GM21619 (cell line): ENCODE measurements around the gene ITGA1.
"Not testable (repeated sequence)": the region's sequence is repeated elsewhere in the genome, so short reads cannot be mapped to it uniquely, and the experiment has no call there.

Experiments used
- ATAC-seq: cut with Tn5 transposase; IDR thresholded peaks from one replicate; pipeline ENCODE4 v1.9.1; 2021; ENCODE audit not compliant: unreplicated experiment

The ITGA1 gene

DNA sequence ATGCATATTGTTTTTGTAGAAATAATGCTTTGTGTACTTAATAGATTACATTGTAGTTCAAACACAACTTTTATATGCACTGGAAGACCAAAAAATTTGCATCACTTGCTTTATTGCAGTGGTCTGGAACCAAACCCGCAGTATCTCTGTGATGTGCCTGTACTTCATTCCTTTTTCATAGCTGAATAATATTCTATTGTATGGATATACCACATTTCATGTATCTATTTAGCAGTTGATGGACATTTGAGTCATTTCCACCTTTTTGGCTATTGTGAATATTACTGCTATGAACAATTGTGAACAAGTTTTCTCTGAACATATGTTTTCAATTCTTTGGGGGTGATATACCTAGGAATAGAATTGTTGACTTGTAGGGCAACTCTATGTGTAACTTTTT is 40.1 kb downstream of the ITGA1 start:
- no peak for ATAC-seq

DNA sequence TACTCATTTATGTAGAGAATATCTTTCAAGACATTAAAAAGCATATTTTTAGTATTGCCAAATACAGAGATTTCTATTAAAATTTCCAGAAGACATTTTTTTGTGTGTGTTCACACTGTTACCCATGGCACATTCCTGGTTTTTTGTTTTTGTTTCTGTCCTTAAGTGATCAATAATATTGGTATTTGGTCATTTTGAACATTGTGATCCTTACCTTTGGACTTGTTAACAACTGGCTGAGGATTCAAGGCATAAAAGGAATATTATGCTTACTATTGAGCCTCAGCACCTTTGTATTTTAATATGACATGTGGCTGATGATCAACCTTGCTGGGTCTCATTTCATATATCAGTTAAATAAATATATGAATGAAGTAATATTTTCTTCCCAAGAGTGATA is 41.9 kb downstream of the ITGA1 start:
- no peak for ATAC-seq

DNA sequence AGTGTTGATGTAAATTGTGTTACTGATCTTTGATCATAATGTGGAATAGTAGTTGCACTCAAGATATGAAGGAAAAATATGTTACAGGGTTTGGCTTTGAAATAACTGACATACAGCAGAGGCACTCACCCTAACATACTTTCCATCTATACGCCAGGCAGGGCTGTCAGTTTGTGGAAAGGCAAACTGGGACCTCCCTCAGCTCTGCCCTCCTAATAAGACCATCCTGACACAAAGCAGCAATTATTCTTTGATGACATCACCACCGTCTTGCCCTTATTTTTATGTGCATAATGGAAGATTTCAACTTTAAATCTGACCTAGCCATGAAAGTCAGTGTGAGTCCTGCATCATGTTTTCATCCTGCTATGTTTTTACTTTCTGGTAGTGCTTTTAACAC is 42.9 kb downstream of the ITGA1 start:
- no peak for ATAC-seq

DNA sequence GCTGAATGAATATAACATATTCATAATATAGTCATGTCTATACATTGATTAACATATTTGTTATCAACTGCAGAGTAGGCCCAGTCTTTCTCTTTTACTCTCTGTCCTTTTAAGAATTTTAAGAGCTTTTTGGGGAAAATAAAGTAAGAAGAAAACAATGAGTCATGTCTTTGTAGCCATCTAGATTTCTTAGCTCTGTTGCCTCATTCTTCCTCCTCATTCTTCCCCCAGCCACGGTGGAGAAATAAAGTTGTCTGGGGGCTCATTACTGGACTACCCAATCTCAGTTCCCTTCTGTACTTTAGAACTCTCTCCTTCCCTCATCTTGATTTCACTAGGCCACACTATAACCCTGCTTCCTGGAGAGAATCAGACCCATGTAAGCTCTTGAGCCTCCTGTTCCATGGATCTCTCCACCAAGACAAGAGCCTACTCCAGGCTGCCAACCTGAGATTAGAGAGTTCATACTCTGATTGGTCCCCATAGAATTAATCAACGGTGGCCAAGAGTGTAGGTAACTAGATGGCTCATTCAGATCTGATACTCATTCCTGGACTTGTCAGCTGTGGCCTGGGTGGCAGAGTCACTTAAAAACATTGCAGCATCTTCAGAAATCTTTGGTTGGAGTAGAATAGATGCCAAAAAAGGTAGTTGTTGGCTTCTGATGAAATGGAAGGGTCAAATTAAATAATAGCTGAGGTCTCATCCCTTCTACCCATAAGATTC is 44.2 kb downstream of the ITGA1 start:
- ATAC-seq = no peak

DNA sequence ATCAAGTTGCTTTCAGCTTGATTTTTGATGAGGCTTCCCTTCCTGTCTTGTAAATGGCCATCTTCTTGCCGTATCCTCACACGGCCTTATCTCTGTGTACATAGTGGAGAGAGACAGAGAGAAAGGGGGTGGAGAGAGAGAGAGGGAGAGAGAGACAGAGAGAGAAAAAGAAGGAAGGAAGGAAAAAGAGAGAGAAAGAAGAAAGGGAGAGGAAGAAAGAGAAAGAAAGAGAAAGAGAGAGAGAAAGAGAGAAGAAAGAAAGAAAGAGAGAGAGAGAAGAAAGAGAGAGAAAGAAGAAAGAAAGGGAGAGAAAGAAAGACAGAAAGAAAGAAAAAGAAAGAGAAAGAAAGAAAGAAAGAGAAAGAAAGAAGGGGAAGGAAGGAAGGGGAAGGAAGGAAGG is 46.6 kb downstream of the ITGA1 start:
- ATAC-seq = no peak

DNA sequence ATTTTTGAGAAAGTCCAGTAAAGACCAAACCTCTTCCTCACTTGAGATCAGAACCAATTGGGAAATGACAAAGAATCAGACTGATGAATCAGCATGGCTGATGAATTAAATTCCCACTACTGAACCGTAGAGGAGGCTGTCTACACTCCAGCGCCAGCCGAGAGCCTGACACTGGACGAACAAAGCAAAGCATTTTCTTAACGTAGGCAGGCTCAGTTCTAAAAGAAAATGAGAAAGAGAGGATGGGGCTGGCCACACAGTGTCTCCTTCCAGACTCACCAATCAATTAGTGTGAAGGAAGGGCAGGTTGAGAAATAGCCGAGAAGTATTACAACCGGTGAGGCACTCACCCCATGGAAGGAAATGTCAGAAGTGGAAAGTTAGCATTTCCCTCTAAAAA is 49.4 kb downstream of the ITGA1 start:
- ATAC-seq = no peak

DNA sequence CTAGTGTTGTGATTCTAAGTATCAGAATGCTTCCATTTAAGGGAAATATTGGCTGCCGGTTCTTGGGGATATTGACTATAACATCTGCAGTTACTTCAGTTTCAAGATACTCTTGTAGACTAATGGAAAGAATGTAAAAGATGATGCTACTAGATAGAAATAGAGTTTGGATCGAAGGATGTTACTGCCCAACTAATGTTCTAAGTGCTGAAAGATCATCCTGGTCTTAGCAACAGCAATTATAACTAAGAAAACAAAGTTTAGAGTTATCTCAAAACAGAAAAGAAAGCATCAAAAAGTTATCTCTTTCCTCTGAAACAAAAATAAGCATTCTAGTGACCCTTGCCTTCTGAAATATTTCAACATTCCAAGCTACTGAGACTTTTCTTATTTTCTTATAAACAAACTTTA is 49.9 kb downstream of the ITGA1 start:
- no peak for ATAC-seq

DNA sequence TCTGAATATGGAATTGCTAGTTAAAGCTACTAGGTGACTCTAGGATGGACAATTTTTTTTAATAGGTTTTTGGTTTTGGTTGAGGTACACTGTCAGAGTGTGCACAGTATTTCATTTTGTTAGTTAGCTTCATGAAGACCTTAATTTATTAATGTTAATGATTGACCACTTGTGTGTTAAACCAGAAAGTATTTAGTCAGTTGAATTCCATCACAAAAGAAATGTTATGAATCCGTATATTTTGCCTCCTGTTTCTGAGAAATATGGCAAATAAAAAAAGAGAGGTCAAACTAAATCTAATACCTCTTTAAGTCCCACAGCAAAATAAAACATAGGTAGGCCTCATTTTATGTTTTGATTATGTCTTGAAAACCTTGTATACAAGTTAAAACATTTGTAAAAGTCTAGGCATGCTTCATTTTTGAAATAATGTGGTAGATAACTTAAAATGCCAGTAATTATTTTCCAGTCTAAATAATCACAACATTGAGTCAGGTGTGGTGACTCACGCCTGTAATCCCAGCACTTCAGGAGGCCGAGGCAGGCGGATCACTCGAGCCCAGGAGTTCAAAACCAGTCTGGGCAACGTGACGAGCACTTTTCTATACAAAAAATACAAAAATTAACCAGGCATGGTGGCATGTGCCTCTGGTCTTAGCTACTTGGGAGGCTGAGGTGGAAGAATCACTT is 50.8 kb downstream of the ITGA1 start:
- ATAC-seq = no peak

DNA sequence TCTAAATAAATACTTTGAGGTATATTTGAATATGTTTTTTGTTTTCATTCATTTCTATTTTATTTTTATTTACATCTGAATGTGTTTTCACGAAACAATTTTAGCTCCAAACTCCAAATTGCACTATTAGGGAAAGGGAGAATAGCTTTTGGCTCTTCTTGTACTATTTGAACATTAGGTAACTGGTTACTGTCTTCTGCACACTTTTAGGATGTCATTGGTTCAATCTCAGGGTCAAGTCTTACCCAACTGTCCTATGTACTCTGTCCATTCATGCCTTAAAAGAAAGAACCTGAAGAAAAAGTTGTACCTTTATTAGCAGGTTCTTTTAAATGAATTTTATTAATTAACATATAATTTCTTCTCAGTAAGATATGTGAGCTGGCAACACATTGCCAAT is 51.6 kb downstream of the ITGA1 start:
- no peak for ATAC-seq

DNA sequence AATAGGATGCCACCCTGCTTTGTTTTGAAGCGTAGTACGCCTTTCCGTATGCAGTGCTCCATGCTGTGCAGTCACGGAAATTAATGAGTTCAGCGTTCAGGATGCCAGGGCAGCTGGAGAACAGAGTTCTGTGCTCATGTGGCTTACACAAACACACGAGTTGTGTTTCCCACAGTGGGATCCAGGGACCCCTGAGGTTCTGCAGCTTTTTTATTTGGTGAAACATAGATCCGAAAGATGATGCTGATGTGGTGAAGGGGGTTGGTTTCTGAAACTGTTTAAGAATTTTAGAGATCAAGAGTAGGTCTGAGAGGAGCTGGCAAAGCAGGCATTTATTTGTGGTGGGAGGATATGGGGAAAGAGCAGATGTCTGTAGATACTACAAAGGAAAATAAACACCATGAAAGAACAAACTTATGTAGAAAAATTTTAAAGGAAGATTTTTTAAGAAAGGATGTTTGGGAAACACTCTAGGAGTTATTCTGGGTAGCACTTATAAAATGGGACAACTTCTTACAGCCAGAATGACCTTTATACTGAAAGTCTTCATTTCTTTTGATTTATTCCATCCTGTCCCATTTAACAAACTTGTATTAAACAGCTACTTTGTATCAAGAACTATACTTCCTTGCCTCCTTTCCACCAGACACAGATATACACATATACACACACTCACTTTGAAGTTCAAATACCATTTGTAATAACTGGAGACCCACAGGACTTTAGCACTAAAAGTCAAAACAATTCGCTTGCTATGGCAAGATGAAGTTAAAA is 52.7 kb downstream of the ITGA1 start:
- ATAC-seq = no peak

DNA sequence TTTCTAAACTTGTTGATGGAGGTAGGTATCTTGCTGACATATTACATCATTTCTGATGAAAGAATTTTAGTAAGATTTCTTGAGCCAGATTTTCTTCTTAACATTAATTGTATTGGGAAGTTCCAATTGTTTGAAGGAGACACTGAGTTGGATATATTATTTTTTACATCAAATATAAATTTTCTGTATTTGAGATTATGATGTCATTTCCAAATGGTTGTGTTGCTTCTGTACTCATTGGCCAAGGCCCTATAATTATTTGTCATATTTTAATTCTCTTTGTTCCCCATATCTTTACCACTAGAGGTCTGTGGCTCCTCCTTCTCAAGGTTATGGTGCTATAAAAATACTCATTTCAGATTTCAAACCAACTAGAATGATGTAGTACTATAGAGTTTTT is 53.4 kb downstream of the ITGA1 start:
- ATAC-seq = no peak

DNA sequence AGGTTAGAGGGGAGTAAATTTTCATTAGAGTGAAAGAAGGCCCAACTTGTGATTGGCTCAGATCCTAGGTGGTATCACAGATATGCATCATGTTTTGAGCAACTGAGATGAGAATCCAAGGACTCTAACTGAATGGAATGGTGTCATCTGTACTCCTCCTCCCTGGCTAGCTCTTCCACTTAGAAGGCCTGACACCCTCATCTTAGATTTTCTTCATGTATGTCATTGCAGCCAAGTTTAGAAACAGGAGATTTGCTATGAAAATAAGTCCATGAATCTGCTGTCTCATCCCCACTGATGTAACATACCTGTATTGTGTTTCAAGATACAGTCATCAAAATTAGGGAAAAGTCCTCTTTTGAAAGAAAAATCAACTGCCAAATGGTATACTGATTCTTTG is 54.4 kb downstream of the ITGA1 start:
- ATAC-seq = no peak

DNA sequence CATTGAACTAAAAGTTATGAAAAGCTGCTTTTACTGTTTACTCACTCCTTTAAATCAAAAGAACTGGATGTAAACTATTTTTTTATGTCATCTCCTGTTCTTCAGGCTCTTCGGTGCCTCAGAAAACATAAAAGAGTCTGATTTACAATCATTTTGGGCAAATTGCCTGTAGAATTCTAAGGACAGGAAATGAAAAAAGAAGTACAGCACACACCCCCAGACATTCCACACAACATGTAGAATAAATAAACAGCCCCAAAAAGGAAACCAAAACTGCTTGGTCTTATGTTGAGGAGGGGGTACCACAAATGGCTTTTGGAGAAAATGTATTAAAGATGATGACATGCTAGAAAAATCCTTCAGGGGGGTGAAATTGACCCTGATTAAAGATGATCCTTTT is 57.2 kb downstream of the ITGA1 start:
- ATAC-seq = no peak

DNA sequence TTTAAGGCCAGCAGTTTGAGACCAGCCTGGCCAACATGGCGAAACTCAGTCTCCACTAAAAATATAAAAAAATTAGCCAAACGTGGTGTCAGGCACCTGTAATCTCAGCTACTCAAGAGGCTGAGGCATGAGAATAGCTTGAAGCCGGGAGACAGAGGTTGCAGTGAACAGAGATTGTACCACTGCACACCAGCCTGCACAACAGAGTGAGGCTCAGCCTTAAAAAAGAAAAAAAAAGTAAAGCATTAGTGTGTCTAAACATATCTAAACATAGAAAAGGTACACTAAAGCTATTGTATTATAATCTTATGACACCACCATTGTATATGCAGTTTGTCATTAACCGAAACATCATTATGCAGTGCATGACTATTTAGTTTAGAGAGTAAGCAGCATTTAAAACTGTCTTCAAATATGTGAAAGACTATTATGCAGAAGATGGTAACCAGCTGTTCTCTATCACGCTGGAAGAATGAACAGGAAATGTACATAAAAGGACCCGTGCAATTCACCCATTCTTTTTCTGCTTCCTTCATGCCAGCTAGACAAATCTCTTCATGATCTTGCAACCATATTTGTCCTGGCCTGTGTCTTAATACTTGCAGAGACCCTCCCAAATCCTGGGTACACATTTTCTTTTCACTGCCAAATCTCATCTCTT is 58.6 kb downstream of the ITGA1 start:
- no peak for ATAC-seq

DNA sequence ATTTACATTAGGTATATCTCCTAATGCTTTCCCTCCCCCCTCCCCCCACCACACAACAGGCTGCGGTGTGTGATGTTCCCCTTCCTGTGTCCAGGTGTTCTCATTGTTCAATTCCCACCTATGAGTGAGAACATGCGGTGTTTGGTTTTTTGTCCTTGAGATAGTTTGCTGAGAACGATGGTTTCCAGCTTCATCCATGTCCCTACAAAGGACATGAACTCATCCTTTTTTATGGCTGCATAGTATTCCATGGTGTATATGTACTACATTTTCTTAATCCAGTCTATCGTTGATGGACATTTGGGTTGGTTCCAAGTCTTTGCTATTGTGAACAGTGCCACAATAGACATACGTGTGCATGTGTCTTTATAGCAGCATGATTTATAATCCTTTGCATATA is 61.0 kb downstream of the ITGA1 start:
- ATAC-seq = not testable (repeated sequence)

DNA sequence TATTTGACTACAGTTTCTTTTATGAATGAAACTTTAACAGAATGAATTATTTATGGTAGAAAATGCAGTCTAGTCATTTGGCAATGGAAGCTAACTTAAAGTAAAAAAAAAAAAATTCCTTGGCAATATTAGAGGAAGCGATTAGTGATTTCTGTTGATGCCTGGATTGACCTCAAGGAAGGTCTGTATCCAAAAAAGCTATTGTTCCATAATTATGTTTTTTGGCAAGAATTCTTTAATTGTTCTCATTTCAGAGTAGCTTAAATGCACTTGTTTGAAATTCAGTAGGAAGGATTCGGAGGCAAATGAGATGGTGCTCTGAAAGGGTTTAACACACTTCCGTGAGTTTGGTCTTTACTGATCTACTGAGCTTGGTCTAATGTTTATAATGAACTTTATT is 61.8 kb downstream of the ITGA1 start:
- ATAC-seq = no peak

DNA sequence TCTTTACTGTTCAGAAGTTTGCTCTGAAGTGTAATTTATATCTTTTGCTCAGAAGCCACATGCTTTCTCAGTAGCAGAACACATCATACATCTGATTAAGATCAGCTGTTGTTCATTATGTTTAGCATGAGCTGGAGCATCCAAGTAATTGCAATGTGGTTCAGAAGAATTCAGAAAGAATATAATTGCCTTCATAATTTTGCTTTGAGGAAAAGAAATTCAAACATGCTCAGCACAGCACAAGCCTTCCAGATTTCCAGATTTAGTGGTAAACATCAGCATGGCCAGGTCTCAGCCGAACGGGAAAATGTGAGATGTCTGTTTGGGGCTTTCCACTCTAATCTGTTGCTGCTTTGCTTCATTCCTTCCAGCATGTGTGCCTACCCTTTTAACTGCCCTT is 65.9 kb downstream of the ITGA1 start:
- ATAC-seq = no peak

DNA sequence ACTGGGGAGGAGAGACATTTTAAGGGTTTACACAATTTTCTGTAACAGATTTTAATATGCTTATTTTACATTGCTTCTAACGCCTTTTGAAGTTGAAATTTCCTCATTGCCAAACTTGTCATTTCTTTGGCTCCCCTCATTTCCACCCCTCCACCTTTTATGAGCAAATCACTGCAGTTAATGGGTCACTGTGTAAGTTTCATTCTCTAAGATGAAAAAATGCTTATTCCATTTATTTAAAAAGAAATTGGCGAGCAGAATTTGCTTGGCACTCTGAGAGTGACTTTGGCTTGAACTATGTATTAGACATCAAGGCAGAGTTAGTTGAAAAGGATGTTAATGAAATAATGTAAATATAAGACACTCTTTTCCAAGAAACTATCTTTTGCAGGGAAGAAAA is 66.6 kb downstream of the ITGA1 start:
- no peak for ATAC-seq

DNA sequence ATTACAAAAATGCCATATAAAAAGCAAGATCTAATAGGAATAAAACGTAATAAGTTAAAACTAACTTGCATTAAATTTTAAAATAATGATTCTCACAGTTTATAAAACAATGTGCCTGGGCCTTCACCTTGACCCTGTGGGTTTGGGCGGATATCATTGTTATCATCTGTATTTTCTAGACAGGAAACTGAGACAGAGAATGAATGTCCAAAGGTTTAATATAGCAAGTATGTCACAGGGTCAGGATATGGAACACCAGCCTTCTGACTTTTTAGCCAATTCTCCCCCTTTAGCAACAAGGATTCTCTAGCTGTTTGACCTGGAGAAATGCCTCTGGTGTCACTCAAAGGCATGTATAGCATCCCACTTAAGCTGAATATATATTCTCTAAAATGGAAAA is 67.2 kb downstream of the ITGA1 start:
- ATAC-seq = no peak

DNA sequence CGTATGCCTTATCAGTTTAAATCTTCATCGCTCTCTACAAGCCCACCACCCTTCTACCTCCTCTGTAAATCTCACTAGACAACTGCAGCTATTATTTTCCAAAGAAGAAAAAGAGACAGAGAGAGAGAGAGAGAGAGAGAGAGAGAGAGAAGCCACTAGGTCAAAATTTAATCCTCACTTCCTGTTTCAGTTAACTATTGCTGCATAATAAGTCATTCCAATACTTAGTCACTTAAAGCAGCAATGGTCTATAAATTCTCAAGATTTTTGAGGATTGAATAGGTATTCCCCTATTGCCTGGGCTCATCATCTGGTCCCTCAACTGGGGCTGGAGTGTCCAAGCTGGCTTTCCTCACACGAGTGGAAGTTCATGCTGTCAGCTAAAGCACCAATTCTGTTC is 68.8 kb downstream of the ITGA1 start:
- peak; percentile 92 for ATAC-seq

DNA sequence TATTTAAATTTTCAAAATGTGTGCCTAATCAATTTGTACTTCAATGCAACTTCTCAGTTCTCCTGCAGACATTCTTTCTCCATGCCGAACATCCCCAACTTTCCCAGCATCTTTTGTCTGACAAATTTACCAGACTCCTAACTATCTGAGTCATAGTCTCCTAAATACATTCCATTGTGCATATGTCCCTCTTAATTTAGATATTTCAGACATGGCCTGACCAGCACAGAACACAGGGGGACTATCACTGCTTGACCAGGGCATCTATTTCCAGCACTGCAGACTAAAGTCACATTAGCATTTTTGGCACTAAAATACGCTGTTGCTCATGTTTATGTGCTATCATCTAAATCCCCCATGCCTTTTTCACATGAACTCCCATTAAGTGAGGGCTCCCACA is 71.9 kb downstream of the ITGA1 start:
- no peak for ATAC-seq

DNA sequence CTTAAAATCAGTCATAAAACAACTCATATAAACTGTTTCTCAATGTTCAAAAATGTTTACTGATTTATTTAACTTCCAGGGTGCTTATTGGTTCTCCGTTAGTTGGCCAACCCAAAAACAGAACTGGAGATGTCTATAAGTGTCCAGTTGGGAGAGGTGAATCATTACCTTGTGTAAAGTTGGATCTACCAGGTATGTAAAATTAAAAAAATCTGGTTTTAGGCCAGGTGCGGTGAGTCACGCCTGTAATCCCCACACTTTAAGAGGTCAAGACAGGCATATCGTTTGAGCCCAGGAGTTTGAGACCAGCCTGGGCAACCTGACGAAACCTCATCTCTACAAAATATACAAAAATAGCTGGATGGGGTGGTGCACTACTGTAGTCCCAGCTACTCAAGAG is 73.7 kb downstream of the ITGA1 start:
- ATAC-seq = no peak
